Adrenal gland (tissue), 12 donors: ENCODE results near the gene TATDN2. TPM values are rescaled to one million over a fixed set of nuclear protein-coding genes. Genes with fewer than 3 reads are reported as not detected.

Experiments
- DNase-seq, 7 donors: peaks; one replicate each; pipeline ENCODE4 v3.0.0-alpha.2; 2019 to 2020
- H3K27ac ChIP-seq, 5 donors: fragments of 200-600 bp; sonication (generic) in 4 of 5; 1 replicate in 3 of 5; 2 replicates in 2 of 5; pipeline versions ENCODE4 v1.5.1 to v1.8.0; 2016 to 2020; ENCODE audit warnings: mild to moderate bottlenecking in 1 of 5
- H3K27me3 ChIP-seq: fragments of 200-600 bp; 2 replicates; pipeline ENCODE4 v1.8.0; 2021
- H3K36me3 ChIP-seq, 2 donors: fragments of 200-600 bp; replicated peaks in 1 of 2; 1 replicate in 1 of 2; 2 replicates in 1 of 2; pipeline versions ENCODE4 v1.5.1 to v1.8.0; 2018 to 2022
- H3K4me1 ChIP-seq, 2 donors: fragments of 200-600 bp; replicated peaks in 1 of 2; 1 replicate in 1 of 2; 2 replicates in 1 of 2; pipeline versions ENCODE4 v1.5.1 to v1.8.0; 2018 to 2021
- H3K4me3 ChIP-seq, 4 donors: fragments of 200-600 bp; sonication (generic) in 3 of 4; one replicate each; pipeline ENCODE4 v1.5.1; 2016 to 2018
- H3K9me3 ChIP-seq, 3 donors: fragments of 200-600 bp; sonication (generic) in 1 of 3; replicated peaks in 1 of 3; 1 replicate in 2 of 3; 2 replicates in 1 of 3; pipeline versions ENCODE4 v1.5.1 to v1.8.0; 2016 to 2021
- CTCF ChIP-seq, 6 experiments: fragments of 450-650 bp in 4 of 6; fragments of 200-600 bp in 2 of 6; sonication (generic) in 1 of 6; IDR thresholded peaks; 1 replicate in 5 of 6; 2 replicates in 1 of 6; pipeline versions ENCODE4 v1.5.1 to v1.8.0; 2016 to 2021; ENCODE audit warnings: antibody characterized with exemption in 6 of 6, mild to moderate bottlenecking in 2 of 6, moderate library complexity in 1 of 6
- POLR2A ChIP-seq, 2 donors: fragments of 450-650 bp; IDR thresholded peaks; one replicate each; pipeline ENCODE4 v1.6.1; 2017; ENCODE audit warnings: antibody characterized with exemption in 2 of 2, mild to moderate bottlenecking in 2 of 2, moderate library complexity in 1 of 2
- WGBS, 4 donors: extraction: QIAGEN DNeasy Blood & Tissue Kit in 2 of 4; methylation state at CpG; one replicate each; pipeline versions ENCODE4 v1.1.5 to v1.1.7; 2013 to 2017; 5-methylcytosine and 5-hydroxymethylcytosine counted together
- intact Hi-C, 2 donors: fragments of 100-400 bp; cut with DNase I; formaldehyde crosslinking; loops; one replicate each; pipeline versions ENCODE4 v1.14.1 to v1.15.0; 2022 to 2023
- polyA plus RNA-seq, 3 donors: library from polyadenylated mRNA; stranded (reverse); fragments of 200-250 nt in 2 of 3; fragments of 350-450 nt in 1 of 3; fragmentation: Illumina TruSeq in 1 of 3; extraction: RNeasy Lipid Tissue Mini Kit (QIAGEN cat#74804) in 1 of 3; gene quantifications; one replicate each; pipeline ENCODE4 v1.2.3, GENCODE V29; 2013 to 2014
- total RNA-seq, 9 donors: library from RNA; depleted of rRNA in 4 of 9; stranded (reverse); fragments of >200 nt in 4 of 9; fragments of 120-200 nt in 1 of 9; fragmentation: NEBNext Ultra II Directional in 1 of 9; extraction: Animal tissue kit (Norgen Biotek cat#: 25700) in 1 of 9; gene quantifications; one replicate each; pipeline versions ENCODE4 v1.1.0 to v1.2.4, GENCODE V29; 2013 to 2023
- donor health status: healthy with polysubstance abuse.
- donor health status: Bipolar disorder and iron deficiency.
- donor health status: DM: yes; HTN: yes; CAD: no.
- donor health status: DM: no; HTN: no; CAD: no.
- donor health status: DM: no; HTN: no; CAD: no.
- donor health status: DM: yes; HTN: yes; CAD: no.

TATDN2 gene
- total and polyA plus RNA-seq, 12 donors: 10.0 to 34.8 (median 22.6) TPM

GRCh38 chr3:10204921-10205320, 43.3 kb upstream of the TATDN2 start:
- no peaks in the 10 kb centered on the region for H3K27me3 ChIP-seq
- peak overlapping the region; percentile 81 to 93 (median 91) for H3K27ac ChIP-seq
- intact Hi-C loops: no loop called here
- TF ChIP-seq POLR2A (IDR thresholded peaks at IDR 0.05): no peak
- H3K4me3 ChIP-seq: no peak overlapping the region
- no peaks in the 10 kb centered on the region for H3K9me3 ChIP-seq
- peaks cover 26 to 30% of the 10 kb centered on the region in 2 donors for H3K4me1 ChIP-seq
- WGBS, 4 donors: 82 to 89% (median 86%) methylated on average over 2 of the region's 2 CpGs
- peaks cover 0 to 3% of the 10 kb centered on the region in 2 donors for H3K36me3 ChIP-seq
- no peak for DNase-seq

- peaks cover 0 to 3% of the 10 kb centered on the region in 2 donors for H3K36me3 ChIP-seq
- TF ChIP-seq CTCF (IDR thresholded peaks at IDR 0.05) (no peak), POLR2A (IDR thresholded peaks at IDR 0.05) (peak in 1 of 2 donors; percentile 68)
- peak overlapping the region; percentile 81 to 93 (median 91) for H3K27ac ChIP-seq
- no peaks in the 10 kb centered on the region for H3K27me3 ChIP-seq
- H3K4me3 ChIP-seq: no peak overlapping the region
- intact Hi-C loops: no loop called here
- no peaks in the 10 kb centered on the region for H3K9me3 ChIP-seq
- WGBS, 4 donors: 48 to 67% (median 53%) methylated on average over 7 of the region's 7 CpGs
- peak; percentile 80 to 92 (median 90) for DNase-seq
- H3K4me1 ChIP-seq: peaks cover 26 to 30% of the 10 kb centered on the region in 2 donors
Measured at GRCh38 chr3:10205451-10206165, 42.7 kb upstream of the TATDN2 start.

GRCh38 chr3:10206166-10206511, 42.1 kb upstream of the TATDN2 start:
- Histone ChIP-seq H3K9me3 (no peaks in the 10 kb centered on the region), H3K36me3 (peaks cover 0 to 3% of the 10 kb centered on the region in 2 donors), H3K4me3 (no peak overlapping the region), H3K27me3 (no peaks in the 10 kb centered on the region), H3K27ac (peak overlapping the region in 3 of 5 donors; percentile 91 to 93 (median 92)), H3K4me1 (peaks cover 26 to 30% of the 10 kb centered on the region in 2 donors)
- intact Hi-C loops: no loop called here
- DNase-seq: no peak
- WGBS, 4 donors: 67 to 88% (median 84%) methylated on average over 2 to 5 of the region's 5 CpGs
- TF ChIP-seq POLR2A (IDR thresholded peaks at IDR 0.05) (no peak), CTCF (IDR thresholded peaks at IDR 0.05) (no peak)

GRCh38 chr3:10213156-10213792, 35.0 kb upstream of the TATDN2 start:
- no peak for DNase-seq
- 85 to 89% (median 87%) methylated on average over 9 of the region's 9 CpGs for WGBS, 4 donors
- Histone ChIP-seq H3K27ac (no peak overlapping the region), H3K4me1 (no peaks in the 10 kb centered on the region), H3K9me3 (no peaks in the 10 kb centered on the region), H3K4me3 (no peak overlapping the region), H3K36me3 (no peaks in the 10 kb centered on the region), H3K27me3 (no peaks in the 10 kb centered on the region)
- TF ChIP-seq POLR2A (IDR thresholded peaks at IDR 0.05) (no peak), CTCF (IDR thresholded peaks at IDR 0.05) (no peak)
- intact Hi-C loops: no loop called here
